SU-DHL-6 (cell line): Measurements from ENCODE around the gene TTC19.
A peak's percentile ranks its signal among the peaks of the same experiment; 100 is the strongest.

Experiments
- H2AFZ ChIP-seq: fragments of 200-600 bp; sonication (generic); 2 replicates; pipeline ENCODE4 v1.6.1; 2014; ENCODE audit warnings: low read depth, mild to moderate bottlenecking, moderate library complexity, mixed read lengths, antibody characterized with exemption, low read length; ENCODE audit not compliant: severe bottlenecking
- H3F3A ChIP-seq: fragments of 200-600 bp; shearing (Covaris generic); 2 replicates; pipeline ENCODE4 v1.6.0; 2016; ENCODE audit warnings: antibody characterized with exemption, mild to moderate bottlenecking; ENCODE audit not compliant: insufficient read depth
- H3K27ac ChIP-seq: fragments of 200-600 bp; sonication (generic); 2 replicates; pipeline ENCODE4 v1.5.1; 2016; ENCODE audit warnings: low read depth, mild to moderate bottlenecking, low read length, moderate library complexity, mixed read lengths
- H3K27me3 ChIP-seq: fragments of 200-600 bp; sonication (generic), shearing (Covaris generic); 2 replicates; pipeline ENCODE4 v1.6.0; 2014; ENCODE audit warnings: mild to moderate bottlenecking, low read length
- H3K36me3 ChIP-seq: fragments of 200-600 bp; sonication (generic); 2 replicates; pipeline ENCODE4 v1.6.1; 2014; ENCODE audit warnings: mild to moderate bottlenecking, low read length, mixed read lengths
- H3K4me2 ChIP-seq: fragments of 300-600, 200-600 bp; shearing (Covaris generic), sonication (generic); 2 replicates; pipeline ENCODE4 v1.6.0; 2014; ENCODE audit warnings: low read length, low read depth, mild to moderate bottlenecking; ENCODE audit not compliant: poor library complexity, severe bottlenecking
- H3K4me3 ChIP-seq: fragments of 200-600 bp; sonication (generic); 2 replicates; pipeline ENCODE4 v1.5.1; 2014; ENCODE audit warnings: antibody characterized with exemption, low read length, mild to moderate bottlenecking, mixed read lengths; ENCODE audit not compliant: insufficient read depth, poor library complexity, severe bottlenecking
- H3K79me2 ChIP-seq: fragments of 200-600 bp; sonication (generic); 2 replicates; pipeline ENCODE4 v1.6.1; 2014; ENCODE audit warnings: mild to moderate bottlenecking, low read length, moderate library complexity; ENCODE audit not compliant: insufficient read depth
- H3K9ac ChIP-seq: fragments of 200-600 bp; sonication (generic); 2 replicates; pipeline ENCODE4 v1.7.0; 2014; ENCODE audit warnings: mild to moderate bottlenecking, low read length
- H3K9me2 ChIP-seq: fragments of 200-600 bp; sonication (generic); replicated peaks from 2 replicates; pipeline ENCODE4 v1.6.1; 2014; ENCODE audit warnings: low read length; ENCODE audit not compliant: insufficient read depth
- H3K9me3 ChIP-seq: fragments of 200-600 bp; sonication (generic); 2 replicates; pipeline ENCODE4 v1.6.1; 2014; ENCODE audit warnings: low read length, mixed read lengths; ENCODE audit not compliant: insufficient read depth
- H4K20me1 ChIP-seq: fragments of 200-600 bp; sonication (generic); 2 replicates; pipeline ENCODE4 v1.6.1; 2014; ENCODE audit warnings: low read depth, mild to moderate bottlenecking, antibody characterized with exemption, low read length, moderate library complexity, mixed read lengths
- EZH2phosphoT487 ChIP-seq: fragments of 200-600 bp; sonication (generic), shearing (Covaris generic); conservative IDR thresholded peaks from 2 replicates; pipeline ENCODE4 v1.6.1; 2018; ENCODE audit warnings: mild to moderate bottlenecking, antibody characterized with exemption, low read length, moderate library complexity, mixed read lengths
- TF ChIP-seq, protein P1 (sequence below): fragments of 200-600 bp; sonication (generic); IDR thresholded peaks from one replicate; pipeline ENCODE4 v1.5.1; 2017; ENCODE audit warnings: antibody characterized with exemption, mild to moderate bottlenecking, low read length, moderate library complexity; ENCODE audit not compliant: insufficient read depth, poor library complexity, severe bottlenecking

Gene TTC19, protein sequence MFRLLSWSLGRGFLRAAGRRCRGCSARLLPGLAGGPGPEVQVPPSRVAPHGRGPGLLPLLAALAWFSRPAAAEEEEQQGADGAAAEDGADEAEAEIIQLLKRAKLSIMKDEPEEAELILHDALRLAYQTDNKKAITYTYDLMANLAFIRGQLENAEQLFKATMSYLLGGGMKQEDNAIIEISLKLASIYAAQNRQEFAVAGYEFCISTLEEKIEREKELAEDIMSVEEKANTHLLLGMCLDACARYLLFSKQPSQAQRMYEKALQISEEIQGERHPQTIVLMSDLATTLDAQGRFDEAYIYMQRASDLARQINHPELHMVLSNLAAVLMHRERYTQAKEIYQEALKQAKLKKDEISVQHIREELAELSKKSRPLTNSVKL

DNA sequence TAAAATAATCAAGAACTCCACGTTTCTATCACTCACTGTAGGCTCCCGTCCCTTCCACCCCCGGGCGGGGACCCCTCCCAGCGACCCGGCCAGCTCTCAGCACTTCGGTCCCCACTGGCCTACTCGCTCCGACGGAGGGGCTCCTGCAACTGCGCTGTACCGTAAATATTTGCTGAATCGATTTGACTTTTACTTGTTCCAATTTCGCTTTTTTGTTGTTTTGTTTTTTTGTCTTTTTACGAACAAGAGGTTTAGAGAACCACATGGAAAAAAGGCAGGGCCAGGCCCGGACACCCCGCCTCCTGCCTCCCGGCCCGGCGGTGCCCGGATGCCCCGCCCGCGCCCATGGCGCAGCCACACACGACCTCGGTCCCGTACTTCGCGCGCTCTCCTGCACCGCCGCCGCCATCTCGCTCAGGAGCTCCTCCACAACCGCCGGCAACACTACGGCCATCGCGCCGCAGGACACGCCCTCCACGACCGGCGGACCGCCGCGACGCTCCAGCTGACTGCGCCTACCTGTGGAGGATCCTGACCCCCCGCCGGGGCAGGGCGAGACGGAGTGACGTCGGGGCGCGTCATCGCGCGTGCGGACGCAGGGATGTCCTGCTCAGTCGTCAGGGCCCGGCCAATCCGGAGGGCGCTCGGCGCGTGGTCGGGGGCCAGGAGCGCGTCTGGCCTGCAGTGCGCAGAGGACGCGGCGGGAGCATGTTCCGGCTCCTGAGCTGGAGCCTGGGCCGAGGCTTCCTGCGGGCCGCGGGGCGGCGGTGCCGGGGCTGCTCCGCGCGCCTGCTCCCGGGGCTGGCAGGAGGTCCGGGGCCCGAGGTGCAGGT lies at the start of gene TTC19, which contains the start of gene ZSWIM7:
TSS of gene TTC19 (plus strand) at position 684 of the 833 bp plus-strand sequence. CDS start at position 709, 25 bp downstream.
TSS of gene ZSWIM7 (minus strand) at position 564 of the 833 bp plus-strand sequence. CDS start at position 454, 110 bp downstream.
- TF ChIP-seq, protein P1, sequence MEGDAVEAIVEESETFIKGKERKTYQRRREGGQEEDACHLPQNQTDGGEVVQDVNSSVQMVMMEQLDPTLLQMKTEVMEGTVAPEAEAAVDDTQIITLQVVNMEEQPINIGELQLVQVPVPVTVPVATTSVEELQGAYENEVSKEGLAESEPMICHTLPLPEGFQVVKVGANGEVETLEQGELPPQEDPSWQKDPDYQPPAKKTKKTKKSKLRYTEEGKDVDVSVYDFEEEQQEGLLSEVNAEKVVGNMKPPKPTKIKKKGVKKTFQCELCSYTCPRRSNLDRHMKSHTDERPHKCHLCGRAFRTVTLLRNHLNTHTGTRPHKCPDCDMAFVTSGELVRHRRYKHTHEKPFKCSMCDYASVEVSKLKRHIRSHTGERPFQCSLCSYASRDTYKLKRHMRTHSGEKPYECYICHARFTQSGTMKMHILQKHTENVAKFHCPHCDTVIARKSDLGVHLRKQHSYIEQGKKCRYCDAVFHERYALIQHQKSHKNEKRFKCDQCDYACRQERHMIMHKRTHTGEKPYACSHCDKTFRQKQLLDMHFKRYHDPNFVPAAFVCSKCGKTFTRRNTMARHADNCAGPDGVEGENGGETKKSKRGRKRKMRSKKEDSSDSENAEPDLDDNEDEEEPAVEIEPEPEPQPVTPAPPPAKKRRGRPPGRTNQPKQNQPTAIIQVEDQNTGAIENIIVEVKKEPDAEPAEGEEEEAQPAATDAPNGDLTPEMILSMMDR, result no peak
- H3K9ac ChIP-seq, result peak within 1 kb of the TSS; percentile 73
- peaks cover 21% of the 10 kb centered on the region for H3K79me2 ChIP-seq
- H3K9me2 ChIP-seq, result no peaks in the 10 kb centered on the region
- H3K9me3 ChIP-seq, result no peaks in the 10 kb centered on the region
- peak within 1 kb of the TSS; percentile 87 for H3K27ac ChIP-seq
- peaks cover 23% of the 10 kb centered on the region for H3K36me3 ChIP-seq
- peak within 1 kb of the TSS; percentile 80 for H3K4me2 ChIP-seq
- peaks cover 13% of the 10 kb centered on the region for H3F3A ChIP-seq
- peak within 1 kb of the TSS; percentile 69 for H3K4me3 ChIP-seq
- peak within 1 kb of the TSS; percentile 99 for H2AFZ ChIP-seq
- no peaks in the 10 kb centered on the region for H3K27me3 ChIP-seq
- no peaks in the 10 kb centered on the region for H4K20me1 ChIP-seq

DNA sequence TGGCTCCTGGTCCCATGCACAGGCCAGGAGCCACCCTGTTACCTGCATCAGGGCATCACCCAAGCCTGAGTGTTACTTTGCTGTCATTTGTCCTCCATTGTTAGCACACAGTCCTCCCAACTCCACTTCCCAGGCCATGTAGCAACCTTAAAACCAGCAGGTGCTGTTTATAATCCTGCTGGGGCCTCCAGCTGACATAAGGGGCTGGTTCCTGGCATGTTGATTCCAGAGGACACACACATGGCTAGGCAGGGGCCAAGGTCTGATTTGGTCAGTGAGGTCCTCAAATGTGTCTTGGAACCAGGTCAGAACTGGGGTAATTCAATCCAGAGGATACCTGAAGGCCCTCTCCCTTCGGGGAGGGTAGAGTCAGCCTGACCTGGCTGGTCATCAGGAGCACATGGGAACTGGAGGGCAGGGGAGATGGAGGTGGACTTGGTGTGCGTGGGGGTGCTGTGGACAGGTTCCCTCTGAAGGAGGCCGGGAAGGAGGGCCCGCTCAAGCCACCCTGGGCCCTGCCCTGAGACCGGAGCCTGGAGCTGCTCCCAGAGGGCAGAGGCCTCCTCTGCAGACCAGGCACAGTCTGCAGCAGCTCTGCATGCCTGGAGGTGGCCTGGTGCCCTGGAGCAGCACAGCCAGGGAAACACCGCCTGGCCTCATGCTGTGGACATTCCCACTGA lies 48.1 kb upstream of the TTC19 start:
- H3K4me3 ChIP-seq, result no peak overlapping the region
- no peak overlapping the region for H3K9ac ChIP-seq
- no peaks in the 10 kb centered on the region for H3K9me3 ChIP-seq
- no peaks in the 10 kb centered on the region for H4K20me1 ChIP-seq
- no peak for TF ChIP-seq EZH2phosphoT487
- TF ChIP-seq, protein P1, result no peak
- no peak overlapping the region for H3K4me2 ChIP-seq
- no peaks in the 10 kb centered on the region for H3K36me3 ChIP-seq
- no peaks in the 10 kb centered on the region for H3K9me2 ChIP-seq
- H3F3A ChIP-seq, result no peaks in the 10 kb centered on the region
- H3K27me3 ChIP-seq, result no peaks in the 10 kb centered on the region
- no peak overlapping the region for H2AFZ ChIP-seq
- H3K27ac ChIP-seq, result no peak overlapping the region
- H3K79me2 ChIP-seq, result no peaks in the 10 kb centered on the region

DNA sequence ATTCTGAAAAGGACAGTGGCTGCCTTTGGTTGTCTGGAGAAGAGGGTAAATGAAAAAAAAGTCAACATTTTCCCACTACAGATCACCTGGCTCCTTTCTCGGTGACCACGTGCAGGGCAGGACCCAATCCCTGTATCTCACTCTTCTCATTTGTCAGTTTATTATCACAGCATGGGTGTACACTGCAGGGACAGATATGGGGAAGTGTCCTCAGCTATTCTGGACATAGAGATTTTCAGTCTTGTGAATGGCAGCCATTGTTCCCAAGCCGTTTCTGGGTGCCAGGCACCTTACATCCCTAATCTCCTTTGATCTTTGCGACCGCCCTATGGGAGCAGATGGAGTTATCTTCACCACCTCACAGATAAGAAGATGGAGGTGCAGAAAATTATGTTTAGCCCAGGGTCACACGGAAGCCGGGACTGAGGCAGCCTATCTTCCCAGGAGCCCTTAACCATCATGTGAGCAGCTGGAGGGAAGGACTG lies 47.5 kb upstream of the TTC19 start:
- Histone ChIP-seq H3K27me3 (no peaks in the 10 kb centered on the region), H3F3A (no peaks in the 10 kb centered on the region), H3K79me2 (no peaks in the 10 kb centered on the region), H3K9ac (no peak overlapping the region), H3K9me2 (no peaks in the 10 kb centered on the region), H3K9me3 (no peaks in the 10 kb centered on the region), H3K36me3 (no peaks in the 10 kb centered on the region), H3K4me3 (no peak overlapping the region), H4K20me1 (no peaks in the 10 kb centered on the region), H3K27ac (no peak overlapping the region), H2AFZ (no peak overlapping the region), H3K4me2 (no peak overlapping the region)
- TF ChIP-seq, protein P1, result no peak
- TF ChIP-seq EZH2phosphoT487, result no peak
